HG03196 (cell line): ENCODE measurements around the gene PTPN23.
"Not testable (repeated sequence)": the region's sequence is repeated elsewhere in the genome, so short reads cannot be mapped to it uniquely, and the experiment has no call there.

ENCODE experiments used
- ATAC-seq: cut with Tn5 transposase; IDR thresholded peaks from one replicate; pipeline ENCODE4 v1.9.1; 2021; ENCODE audit not compliant: unreplicated experiment

PTPN23 gene, protein sequence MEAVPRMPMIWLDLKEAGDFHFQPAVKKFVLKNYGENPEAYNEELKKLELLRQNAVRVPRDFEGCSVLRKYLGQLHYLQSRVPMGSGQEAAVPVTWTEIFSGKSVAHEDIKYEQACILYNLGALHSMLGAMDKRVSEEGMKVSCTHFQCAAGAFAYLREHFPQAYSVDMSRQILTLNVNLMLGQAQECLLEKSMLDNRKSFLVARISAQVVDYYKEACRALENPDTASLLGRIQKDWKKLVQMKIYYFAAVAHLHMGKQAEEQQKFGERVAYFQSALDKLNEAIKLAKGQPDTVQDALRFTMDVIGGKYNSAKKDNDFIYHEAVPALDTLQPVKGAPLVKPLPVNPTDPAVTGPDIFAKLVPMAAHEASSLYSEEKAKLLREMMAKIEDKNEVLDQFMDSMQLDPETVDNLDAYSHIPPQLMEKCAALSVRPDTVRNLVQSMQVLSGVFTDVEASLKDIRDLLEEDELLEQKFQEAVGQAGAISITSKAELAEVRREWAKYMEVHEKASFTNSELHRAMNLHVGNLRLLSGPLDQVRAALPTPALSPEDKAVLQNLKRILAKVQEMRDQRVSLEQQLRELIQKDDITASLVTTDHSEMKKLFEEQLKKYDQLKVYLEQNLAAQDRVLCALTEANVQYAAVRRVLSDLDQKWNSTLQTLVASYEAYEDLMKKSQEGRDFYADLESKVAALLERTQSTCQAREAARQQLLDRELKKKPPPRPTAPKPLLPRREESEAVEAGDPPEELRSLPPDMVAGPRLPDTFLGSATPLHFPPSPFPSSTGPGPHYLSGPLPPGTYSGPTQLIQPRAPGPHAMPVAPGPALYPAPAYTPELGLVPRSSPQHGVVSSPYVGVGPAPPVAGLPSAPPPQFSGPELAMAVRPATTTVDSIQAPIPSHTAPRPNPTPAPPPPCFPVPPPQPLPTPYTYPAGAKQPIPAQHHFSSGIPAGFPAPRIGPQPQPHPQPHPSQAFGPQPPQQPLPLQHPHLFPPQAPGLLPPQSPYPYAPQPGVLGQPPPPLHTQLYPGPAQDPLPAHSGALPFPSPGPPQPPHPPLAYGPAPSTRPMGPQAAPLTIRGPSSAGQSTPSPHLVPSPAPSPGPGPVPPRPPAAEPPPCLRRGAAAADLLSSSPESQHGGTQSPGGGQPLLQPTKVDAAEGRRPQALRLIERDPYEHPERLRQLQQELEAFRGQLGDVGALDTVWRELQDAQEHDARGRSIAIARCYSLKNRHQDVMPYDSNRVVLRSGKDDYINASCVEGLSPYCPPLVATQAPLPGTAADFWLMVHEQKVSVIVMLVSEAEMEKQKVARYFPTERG (N-terminal part only)

GRCh38 chr3:47380601-47381316 lies at the start of gene PTPN23:
PTPN23 (plus strand) TSS chr3:47381021; CDS start chr3:47381097, 76 bp downstream.
- peak; percentile 78 for ATAC-seq

DNA sequence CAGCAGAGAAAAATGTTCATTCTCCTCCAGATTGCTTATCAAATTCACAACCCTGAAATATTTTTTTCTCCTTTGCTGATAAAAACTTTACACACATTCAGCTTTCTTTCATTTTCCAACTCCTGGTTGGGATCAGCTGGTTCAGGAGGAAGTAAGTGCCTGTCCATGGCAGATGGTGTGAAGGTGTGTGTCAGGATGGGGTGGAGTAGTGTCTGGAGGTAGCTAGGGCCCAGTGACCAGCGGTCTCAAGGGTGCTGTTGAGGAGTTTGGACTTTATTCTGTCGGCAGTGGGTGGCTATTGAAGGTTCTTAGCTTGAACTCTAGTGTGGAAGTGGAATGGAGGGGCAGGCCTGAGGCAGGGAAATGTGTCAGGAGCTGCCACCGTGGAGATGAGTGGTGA lies 46.9 kb upstream of the PTPN23 start:
- no peak for ATAC-seq

GRCh38 chr3:47337656-47338055 lies 43.2 kb upstream of the PTPN23 start:
- ATAC-seq = no peak

- ATAC-seq = no peak
Observed at GRCh38 chr3:47339951-47340350, 40.9 kb upstream of the PTPN23 start.

DNA sequence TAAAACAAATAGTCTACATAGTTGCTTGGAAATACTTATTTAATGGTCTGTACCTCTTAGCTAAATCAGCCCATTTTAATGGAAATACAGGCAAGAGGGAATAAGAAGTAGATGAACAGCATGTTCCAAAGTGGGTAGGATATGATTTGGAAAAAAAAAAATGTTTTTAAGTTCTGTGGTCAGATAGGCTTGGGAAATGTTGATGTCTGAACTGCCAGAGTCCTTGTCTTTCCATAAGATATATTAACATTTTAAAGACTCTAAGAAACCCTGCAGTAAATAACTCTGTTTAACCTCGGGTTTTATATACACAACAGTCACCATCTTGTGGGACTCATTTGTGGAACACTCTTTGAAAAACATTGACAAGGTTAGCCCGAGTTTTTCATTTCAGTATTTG lies 40.0 kb upstream of the PTPN23 start:
- ATAC-seq = no peak

- no peak for ATAC-seq
Observed at GRCh38 chr3:47342151-47342550, 38.7 kb upstream of the PTPN23 start.

DNA sequence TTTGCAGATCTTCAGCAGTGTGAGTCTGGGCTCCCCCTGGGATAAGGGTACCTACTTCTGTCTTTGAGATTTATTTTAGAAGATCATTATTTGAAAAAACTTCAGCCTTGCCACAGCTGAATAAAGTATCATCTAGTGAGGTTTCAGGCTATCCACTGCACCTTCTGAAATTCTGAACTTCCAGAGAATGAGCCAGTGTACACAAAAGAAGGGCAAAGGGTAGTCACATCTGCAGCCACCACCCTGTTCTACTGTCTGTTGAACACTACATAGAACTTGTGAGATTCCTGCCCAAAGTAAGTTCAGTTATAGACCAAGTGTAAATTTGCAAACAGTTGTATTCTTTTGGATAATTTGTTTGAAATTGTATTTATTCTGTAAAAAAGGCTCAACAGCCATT lies 38.0 kb upstream of the PTPN23 start:
- no peak for ATAC-seq

DNA sequence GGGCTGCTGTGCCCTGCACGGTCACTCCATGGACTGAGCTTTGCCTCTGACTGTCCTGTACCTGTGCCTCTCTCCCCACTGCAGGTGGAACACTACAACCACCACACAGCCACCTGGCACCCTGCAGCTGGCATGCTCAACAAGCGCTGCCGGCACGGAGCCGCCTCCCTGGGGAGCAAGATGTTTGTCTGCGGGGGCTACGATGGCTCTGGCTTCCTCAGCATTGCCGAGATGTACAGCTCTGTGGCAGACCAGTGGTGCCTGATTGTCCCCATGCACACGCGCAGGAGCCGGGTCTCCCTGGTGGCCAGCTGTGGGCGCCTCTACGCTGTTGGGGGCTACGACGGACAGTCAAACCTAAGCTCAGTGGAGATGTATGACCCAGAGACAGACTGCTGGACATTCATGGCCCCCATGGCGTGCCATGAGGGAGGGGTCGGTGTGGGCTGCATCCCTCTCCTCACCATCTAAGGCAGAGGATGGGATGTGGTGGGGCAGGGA lies 37.3 kb upstream of the PTPN23 start:
- ATAC-seq = no peak

GRCh38 chr3:47344971-47345370 lies 35.9 kb upstream of the PTPN23 start:
- ATAC-seq = no peak

- ATAC-seq = peak; percentile 75
Observed at GRCh38 chr3:47347217-47347801, 33.5 kb upstream of the PTPN23 start.

DNA sequence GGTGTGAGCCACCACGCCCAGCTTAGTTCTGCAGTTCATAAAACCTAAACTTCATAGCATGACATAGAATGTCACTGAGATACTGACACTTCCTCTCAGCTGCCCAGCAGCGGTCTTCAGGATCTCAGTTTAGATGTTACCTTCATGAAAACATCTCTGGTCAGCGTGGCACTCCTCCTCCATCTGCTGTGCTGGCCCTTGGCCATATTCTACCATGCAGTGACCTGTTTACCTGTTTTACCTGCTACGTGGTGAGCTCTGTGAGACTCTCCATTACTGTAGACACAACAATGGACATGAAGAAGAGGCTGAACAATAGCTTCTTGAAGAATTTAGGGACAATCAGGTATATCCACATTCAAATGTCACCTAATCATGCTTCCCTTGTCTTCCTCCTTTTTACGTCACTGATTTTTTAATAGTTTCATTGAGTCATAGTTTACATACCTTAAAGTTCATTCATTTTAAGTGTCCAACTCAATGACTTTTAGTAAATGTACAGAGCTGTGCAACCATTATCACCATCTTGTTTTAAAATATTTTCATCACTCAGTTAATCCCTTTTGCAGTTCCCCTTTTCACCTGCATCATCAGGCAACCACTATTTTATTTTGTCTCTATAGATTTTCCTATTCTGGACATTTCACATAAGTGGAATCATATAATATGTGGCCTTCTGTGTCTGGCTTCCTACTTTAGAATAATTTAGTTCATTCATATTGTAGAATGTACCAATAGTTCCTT lies 32.2 kb upstream of the PTPN23 start:
- no peak for ATAC-seq

DNA sequence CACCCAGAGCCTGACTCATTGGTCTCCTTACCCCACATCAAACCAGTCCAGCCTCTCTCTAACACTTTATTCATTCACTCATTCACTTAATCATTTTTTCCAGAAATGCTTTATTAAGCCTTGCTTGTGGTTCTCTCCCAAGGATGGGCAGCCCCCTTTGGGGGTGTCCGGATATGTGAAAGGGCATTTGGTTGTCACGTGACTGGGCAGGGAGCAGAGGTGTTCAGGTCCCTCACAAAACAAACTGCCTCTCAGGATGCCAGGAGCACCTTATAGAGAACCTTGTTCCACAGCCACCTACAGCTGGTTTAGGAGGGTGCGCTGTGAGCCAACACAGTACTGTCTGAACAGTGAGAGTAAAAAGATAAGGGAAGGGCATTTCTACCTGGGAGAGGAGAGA lies 25.8 kb upstream of the PTPN23 start:
- no peak for ATAC-seq

DNA sequence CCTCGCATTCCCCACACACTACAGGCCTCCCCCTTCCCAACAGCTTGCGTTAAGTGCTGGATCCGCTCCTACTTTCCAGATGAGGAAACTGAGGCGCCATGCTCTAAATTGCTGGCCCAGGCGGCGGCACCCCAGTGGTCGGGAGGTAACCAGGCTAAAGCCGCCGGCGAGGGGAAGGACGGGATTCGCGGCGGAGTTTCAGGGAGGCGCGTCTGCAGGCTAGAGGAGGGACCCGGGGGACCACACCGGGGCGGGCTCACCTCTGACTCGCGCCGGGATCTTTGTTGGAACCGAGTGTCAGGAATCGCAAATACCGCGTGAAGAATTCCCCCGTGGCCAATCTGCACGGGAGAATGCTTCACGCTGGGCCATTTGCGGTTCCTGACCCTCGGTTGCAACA lies 24.6 kb upstream of the PTPN23 start:
- ATAC-seq = no peak

DNA sequence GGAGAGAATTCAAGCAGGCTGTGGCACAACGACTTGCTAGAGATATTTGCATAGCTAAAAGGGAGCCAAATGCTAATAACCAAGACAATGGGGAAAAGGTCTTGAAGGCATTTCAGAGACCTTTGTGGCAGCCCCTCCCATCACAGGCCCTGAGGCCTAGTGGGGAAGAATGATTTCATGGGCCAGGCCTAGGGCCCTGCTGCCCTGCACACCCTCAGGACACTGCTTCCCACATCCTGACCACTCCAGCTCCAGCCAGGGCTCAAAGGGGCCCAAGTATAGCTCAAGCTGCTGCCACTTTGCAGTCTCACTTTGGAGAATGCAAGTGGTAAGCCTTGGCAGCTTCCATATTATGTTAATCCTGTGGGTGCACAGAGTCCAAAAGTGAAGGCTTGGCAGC lies 21.5 kb upstream of the PTPN23 start:
- no peak for ATAC-seq

GRCh38 chr3:47360110-47360517 lies 20.7 kb upstream of the PTPN23 start:
- ATAC-seq = not testable (repeated sequence)

- no peak for ATAC-seq
Observed at GRCh38 chr3:47362701-47363100, 18.1 kb upstream of the PTPN23 start.

GRCh38 chr3:47365213-47366153 lies 15.3 kb upstream of the PTPN23 start:
- no peak for ATAC-seq

DNA sequence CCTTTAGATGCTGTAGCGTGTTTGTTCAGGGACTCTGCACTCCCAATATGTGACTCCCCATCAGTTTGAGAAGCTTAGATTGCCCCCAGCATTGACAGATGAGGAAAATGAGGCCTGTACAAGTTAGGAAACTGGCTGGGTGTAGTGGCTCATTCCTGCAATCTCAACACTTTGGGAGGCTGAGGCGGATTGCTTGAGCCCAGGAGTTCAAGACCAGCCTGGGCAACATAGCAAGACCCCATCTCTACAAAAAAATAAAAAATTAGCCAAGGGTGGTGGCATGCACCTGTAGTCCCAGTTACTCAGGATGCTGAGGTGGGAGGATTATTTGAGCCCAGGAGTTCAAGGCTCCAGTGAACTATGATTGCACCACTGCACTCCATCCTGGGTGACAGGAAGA lies 14.0 kb upstream of the PTPN23 start:
- no peak for ATAC-seq
